HG03135 (cell line): ENCODE measurements around the gene C19orf67.

Experiments
- ATAC-seq: cut with Tn5 transposase; IDR thresholded peaks from one replicate; pipeline ENCODE4 v1.9.1; 2021; ENCODE audit warnings: mild to moderate bottlenecking, moderate library complexity; ENCODE audit not compliant: unreplicated experiment

Gene C19orf67

DNA sequence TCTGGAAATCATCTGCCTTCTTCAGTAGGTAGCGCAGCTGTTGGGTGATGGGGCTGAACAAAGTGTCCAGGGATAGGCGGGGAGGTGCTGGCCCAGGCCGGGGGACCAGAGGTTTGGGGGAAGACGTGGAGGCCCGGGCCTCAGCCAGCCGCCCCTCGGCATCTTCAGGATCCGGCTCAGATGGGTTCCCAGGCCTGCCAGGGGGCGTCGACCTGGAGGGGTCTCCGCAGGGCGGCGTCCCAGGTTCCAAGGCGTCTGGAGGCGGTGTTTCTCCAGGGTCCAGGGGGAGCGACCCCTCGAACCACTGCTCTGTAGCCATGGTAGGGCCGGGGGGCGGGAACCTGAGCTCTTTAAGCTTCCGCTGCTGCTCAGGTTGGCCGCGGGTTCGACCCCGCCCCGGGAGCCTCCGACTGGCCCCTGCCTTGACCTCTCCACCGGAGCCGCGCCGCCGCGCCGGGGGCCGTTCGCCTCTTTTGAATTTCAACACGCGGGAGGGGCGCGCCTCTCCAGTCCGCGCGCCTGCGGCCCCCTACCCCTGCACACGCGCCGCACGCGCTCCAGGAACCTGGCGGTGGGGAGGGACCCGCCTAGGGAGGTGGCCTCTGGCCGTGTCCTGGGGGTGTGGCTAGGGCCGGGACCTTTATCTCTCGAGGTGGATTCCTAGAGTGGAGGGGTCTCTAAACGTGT is at the start of gene C19orf67:
Gene C19orf67, minus strand, starts transcription at position 475 of the 687 bp plus-strand sequence. Its CDS starts 156 bp downstream, at position 319.
- no peak for ATAC-seq

- no peak for ATAC-seq
Observed at GRCh38 chr19:14135355-14135754, 49.8 kb upstream of the C19orf67 start.

DNA sequence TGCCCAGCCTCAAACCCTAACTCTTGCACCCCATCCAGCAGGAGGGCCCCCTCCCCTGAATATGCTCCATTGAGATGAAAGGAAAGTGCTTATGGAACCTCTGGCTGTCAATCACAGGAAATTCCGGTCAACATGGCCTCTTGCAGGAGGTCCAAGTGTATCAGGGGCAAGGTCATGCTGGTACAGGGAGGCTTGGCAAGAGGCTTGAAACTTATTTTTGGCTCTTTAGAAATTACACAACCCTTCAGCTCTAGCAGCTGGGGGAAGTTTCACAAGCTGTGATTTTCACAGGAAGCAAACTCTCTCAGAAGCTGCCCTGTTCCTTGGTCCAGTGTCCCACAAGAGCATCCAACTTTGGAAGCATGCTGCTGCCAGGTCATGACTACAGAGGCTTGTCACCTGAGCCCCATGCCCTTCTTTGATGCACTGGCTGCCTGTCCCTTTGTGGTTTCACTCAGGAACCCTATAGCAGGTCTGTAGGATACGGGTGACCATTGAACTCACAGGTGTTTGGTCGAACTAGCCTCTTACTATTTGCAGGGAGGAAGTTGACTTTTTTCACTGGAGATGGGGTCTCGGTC is 42.4 kb upstream of the C19orf67 start:
- no peak for ATAC-seq

DNA sequence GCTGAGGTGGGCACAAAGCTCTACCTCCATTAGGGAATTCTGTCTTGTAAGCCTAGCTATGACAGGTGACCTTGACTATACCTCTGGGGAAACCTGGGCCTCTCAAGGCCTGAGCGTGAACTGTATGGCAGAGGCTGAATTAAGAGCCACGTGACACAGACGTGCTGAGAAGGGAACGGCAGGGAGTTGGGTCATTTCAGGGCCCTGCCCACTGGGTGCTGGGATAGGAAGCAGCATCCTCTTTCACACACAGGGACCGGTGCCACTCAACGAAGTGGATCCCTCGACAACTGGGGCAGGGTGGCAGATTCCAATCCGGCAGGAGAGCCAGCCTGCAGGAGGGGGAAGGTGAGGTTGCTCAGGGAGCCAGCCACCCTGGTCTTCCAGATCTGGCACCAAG is 41.6 kb upstream of the C19orf67 start:
- ATAC-seq, result no peak

DNA sequence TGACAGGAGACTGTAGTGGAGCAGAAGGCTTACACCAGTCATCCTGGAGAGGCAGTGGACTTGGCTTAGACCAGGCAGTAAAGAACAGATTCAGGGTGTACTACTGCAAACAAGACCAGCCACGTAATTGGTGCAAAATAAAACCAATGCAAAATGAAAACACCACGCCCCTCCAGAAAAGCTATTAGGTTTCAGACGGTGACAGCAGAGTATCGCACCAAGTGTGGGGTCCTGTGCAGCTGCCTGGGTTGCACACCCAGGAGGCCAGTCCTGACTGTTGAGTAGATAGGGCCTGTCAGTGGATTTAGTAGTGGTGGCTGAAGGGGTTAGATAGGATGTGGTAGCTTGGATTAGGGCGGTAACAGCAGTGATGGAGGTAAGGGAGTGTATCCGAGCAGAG is 37.3 kb upstream of the C19orf67 start:
- no peak for ATAC-seq

DNA sequence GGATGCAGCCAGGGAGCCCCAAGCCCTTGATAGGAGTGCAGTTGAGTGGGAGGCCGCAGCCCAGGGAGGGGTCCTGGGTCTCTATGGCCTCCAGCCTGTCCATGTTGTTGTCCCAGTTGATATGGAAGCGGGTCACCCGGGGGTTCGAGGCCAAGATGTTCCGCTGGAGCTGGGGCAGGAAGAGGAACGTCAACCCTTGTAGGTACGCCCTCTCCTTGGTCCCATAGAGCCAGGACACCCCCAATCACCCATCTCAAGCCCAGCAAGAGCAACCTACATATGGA is 34.9 kb upstream of the C19orf67 start:
- ATAC-seq, result no peak

DNA sequence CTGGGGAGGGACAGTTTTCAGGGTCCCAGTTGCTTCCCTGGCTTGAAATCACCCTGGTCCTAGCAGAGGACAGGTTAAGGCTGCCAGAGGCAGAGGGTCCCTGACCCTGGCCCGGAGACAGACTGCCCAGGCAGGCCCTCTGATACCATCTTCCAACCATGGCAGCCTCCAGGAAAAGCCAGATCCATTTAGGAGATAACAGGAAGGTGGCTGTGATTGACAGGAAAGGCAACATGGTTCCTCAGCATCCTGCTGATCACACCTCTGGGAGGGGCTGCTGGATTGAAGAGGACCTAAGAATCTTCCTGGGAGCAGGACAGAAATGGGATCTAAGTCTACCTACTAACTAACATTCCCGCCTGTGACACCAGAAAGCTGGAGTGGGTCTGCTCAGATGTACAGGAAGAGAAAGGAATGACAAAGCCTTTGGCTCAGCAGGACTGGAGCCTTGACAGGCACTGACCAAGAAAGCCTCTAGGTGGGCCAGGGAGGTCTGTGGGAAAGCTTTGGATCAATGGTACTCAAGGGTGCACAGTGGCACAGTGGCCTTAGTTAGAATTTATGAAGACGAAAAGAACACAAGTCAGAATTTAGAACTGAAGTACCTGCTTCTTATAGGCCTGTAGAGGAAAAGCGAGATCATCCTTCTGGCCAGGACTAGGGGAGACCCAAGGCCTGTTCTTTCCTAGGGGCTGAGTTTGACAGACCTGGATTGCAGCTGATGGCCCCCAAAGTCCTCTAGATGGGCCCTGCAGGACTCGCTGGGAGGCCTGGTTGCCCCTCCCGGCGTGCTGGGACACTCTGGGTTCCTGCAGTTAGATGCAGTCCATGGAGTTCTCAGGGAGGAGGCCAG is 34.3 kb upstream of the C19orf67 start:
- no peak for ATAC-seq

- ATAC-seq, result no peak
Observed at GRCh38 chr19:14119146-14119545, 33.6 kb upstream of the C19orf67 start.

DNA sequence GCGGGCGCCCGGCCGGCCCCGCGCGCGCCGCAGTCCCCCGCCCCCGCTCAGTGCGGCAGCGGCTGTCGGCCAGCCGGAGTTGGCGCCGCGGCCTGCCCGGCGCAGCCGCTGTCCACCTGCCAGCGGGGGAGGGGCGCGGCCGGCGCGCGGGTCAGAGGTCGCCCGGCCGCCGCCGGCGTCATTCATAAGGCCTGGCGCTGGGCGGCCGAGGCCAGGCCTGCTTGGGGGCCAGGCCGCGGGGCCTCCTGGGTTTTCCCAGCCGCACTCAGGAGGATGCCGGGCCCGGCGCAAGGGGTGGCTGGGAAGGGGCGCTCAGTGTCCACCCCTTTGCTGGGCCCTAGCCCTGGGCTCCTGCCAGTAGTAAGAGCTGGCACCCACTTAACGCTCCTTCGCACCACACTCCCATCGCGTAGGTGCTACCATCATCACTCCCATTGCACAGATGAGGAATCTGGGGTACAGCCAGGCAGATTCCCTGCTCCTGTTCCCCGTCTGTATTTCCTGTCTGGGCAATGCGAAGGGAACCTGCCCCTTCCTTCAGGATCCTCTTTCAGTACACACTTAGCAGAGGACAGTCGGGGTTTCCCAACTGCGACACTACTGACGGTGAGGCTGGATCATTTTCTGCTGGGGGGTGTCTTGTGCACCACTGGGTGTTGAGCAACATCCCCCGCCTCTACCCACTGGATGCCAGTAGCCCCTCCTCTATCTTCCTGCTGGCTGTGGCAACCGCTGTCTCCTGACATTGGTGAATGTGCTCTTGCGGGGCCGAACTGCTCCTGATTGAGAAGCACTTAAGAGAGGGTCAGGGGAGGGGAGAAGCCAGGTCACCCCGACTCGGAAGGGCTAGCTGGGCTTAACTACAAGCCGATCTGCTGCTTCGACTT is 32.8 kb upstream of the C19orf67 start:
- no peak for ATAC-seq

DNA sequence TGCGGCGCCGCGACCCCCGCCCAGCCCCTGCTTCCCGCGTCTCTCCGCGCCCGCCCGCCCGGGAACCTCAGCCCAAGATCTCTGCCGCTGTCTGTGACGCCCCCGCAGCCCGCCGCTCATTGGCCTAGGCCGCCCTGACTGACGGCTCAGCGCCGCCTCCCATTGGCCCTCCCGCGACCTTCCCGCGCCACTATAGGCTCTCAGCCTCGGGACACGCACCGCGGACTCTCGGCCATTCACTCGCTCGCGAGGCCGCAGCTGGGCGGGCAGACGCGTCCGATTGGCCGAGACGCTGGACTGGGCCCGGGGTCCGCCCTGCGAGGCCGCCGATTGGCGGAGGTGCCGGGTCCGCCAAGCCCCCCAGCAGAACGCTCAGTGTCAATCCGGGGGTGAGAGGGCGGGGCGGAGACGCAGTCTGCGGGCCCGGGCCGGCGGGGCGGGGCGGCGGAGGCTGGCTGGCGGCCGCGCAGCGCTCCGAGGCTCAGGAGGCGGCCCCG is 32.1 kb upstream of the C19orf67 start, which contains the start of gene PRKACA:
Gene PRKACA, minus strand, starts transcription at position 95 of the 497 bp plus-strand sequence. CDS start 215 bp downstream, outside the sequence.
- peak; percentile 90 for ATAC-seq

GRCh38 chr19:14116918-14117578 is 31.5 kb upstream of the C19orf67 start:
- ATAC-seq, result peak; percentile 15

DNA sequence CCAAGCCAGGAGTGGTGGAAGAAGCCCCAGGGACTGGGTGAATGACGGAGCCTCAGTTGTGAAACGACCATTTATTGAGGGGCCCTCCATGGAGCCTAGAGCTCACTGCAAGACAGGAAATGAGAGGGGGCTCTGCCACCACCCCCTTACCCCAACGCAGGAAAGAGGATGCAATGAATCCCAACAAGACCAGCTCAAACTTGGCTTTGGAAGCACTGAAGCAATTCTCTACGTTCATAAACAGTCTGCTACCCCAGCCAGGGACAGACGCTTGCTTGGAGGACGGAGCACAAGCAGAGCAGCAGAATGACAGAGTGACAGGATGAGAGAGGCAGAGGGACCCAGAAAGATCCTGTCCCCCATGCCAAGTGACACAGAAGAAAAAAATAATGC is 30.9 kb upstream of the C19orf67 start:
- ATAC-seq, result no peak

DNA sequence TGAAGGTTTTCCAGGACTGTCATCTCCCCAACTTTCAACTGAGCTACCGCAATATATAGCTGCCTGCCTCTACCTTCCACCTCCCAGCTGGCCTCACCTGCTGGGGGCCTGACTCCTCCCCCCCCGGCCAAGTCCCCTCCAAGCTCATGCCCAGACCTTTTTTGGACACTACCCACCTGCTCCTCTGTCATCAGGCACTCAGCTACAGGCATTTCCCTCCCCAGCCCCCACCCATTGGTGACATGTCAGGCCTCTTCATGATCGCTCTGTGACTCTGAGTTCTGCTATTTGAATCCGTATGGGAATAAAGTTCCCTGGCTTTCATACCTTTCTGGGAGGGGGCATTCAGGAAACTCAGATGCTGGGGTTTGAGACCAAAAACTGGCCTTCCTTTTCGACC is 30.2 kb upstream of the C19orf67 start:
- ATAC-seq, result no peak

DNA sequence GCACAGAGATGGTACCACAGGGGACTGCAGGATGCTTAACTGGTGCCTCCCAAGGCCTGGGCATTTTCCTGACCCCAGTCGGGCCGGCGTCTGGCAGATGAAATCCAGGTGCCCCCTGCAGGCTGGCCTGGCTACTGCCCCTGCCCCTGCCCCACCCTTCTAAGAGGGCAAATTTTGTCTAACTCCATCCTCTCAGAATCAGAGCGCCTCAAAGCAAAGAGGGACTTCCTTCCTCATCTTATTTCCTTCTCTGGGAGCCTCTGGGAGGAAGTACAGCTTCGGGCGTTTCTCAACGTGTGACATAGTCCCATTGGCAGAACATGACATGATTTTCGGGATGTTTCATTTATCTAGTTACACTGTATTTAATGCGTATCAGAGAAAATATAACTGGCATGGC is 29.3 kb upstream of the C19orf67 start:
- ATAC-seq, result no peak

GRCh38 chr19:14114439-14114838 is 28.9 kb upstream of the C19orf67 start:
- no peak for ATAC-seq

- no peak for ATAC-seq
Observed at GRCh38 chr19:14113762-14114414, 28.3 kb upstream of the C19orf67 start.

- no peak for ATAC-seq
Observed at GRCh38 chr19:14112809-14113385, 27.3 kb upstream of the C19orf67 start.

GRCh38 chr19:14112051-14112808 is 26.6 kb upstream of the C19orf67 start:
- no peak for ATAC-seq

GRCh38 chr19:14111486-14111885 is 25.9 kb upstream of the C19orf67 start:
- no peak for ATAC-seq
